Left hindlimb (tissue), 1 donor: Measurements from ENCODE around the gene MOCS3.
A peak's percentile ranks its signal among the peaks of the same experiment; 100 is the strongest.
"Not testable (repeated sequence)": the region's sequence is repeated elsewhere in the genome, so short reads cannot be mapped to it uniquely, and the experiment has no call there.

ENCODE experiments used
- DNase-seq: peaks from one replicate; pipeline ENCODE4 v3.0.0-alpha.2; 2018

Gene MOCS3

GRCh38 chr20:50932691-50933280 is 25.8 kb upstream of the MOCS3 start:
- DNase-seq = no peak

GRCh38 chr20:50933589-50933988 is 25.0 kb upstream of the MOCS3 start:
- DNase-seq = no peak

DNA sequence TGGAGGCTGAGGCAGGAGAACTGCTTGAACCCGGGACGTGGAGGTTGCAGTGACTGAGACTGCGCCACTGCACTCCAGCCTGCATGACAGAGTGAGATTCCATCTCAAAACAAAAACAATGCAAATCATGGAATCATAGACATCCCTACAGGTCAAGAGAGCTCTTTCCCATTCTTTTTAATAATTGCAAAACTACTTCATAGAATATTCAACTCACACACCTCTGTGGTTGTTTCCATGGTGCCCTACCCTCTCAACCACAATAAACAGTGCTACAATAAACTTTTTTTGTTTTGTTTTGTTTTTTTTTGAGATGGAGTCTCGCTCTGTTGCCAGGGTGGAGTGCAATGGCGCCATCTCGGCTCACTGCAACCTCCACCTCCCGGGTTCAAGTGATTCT is 15.5 kb upstream of the MOCS3 start:
- no peak for DNase-seq

- DNase-seq = no peak
Measured at GRCh38 chr20:50948132-50948785, 10.4 kb upstream of the MOCS3 start.

DNA sequence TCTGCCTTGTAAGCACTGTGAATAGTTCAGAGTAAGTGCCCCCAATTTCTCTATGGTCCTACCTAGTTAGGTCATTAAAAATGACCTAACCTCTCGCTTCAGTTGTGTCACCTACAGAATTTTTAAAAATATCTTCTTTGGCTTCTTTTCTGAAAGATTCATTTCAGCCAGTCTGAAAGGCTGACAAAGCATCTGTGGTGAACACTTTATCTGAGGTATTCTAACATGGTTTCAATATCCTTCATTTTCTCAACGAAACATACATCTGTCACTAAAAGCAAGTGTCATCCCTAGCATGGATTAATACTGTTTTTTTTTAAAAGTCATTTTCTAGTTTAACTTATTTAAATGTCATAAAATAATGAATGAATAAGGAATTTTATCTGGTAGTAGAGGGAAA is 5.4 kb upstream of the MOCS3 start:
- no peak for DNase-seq

GRCh38 chr20:50953821-50954220 is 4.8 kb upstream of the MOCS3 start:
- DNase-seq = no peak

- DNase-seq = no peak
Measured at GRCh38 chr20:50957276-50957675, 1.3 kb upstream of the MOCS3 start.

GRCh38 chr20:50957798-50958614 is 612 bp upstream of the MOCS3 start, which contains the start of gene DPM1:
Gene DPM1 (minus strand): TSS chr20:50958532. CDS start chr20:50958523, 9 bp downstream.
- DNase-seq = peak; percentile 91

DNA sequence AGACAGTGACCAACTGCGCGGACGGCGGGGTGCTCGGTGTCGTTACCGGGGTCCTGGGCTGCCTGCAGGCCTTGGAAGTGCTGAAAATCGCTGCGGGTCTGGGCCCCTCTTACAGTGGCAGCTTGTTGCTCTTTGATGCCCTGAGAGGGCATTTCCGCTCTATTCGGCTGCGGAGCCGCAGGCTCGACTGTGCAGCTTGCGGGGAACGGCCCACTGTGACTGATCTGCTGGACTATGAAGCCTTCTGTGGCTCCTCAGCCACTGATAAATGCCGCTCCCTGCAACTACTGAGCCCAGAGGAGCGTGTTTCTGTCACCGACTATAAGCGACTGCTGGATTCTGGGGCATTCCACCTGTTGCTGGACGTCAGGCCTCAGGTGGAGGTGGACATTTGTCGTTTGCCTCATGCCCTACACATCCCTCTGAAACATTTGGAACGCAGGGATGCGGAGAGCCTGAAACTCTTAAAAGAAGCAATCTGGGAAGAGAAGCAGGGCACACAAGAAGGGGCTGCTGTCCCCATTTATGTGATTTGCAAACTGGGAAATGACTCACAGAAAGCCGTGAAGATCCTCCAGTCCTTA is 1.0 kb downstream of the MOCS3 start:
- no peak for DNase-seq

- no peak for DNase-seq
Measured at GRCh38 chr20:50967586-50967985, 9.0 kb downstream of the MOCS3 start.

DNA sequence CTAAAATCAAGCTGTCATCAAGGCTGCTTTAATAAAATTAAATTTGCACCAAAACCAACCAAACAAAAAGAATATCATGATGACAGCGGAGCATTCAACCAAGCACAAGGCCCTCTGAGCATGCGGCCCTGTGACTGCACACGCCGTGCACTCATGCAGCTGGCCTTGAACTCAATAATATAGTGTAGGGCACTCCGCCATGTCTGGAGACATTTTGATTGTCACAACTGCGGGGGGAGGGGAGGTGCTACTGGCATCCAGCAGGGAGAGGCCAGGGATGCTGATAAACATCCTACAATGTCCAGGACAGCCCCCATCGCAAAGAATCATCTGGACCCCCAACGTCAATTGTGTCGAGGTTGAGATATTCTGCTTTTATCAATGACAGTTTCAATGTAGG is 9.7 kb downstream of the MOCS3 start:
- DNase-seq = no peak

- DNase-seq = no peak
Measured at GRCh38 chr20:50969435-50969834, 10.8 kb downstream of the MOCS3 start.

DNA sequence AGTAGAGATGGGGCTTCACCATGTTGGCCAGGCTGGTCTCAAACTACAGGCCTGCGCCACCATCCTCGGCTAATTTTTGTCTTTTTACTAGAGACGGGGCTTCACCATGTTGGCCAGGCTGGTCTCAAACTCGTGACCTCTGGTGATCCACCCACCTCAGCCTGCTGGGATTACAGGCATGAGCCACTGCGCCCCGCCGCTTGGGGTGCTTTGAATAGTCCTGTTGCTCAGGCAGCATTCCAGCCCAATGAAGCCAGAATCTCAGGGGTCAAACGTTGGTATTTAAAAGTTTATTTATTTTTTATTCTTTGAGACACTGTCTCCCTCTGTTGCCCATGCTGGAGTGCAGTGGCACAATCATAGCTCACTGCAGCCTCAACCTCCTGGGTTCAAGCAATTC is 11.3 kb downstream of the MOCS3 start:
- DNase-seq = no peak

- DNase-seq = no peak
Measured at GRCh38 chr20:50975701-50976330, 17.2 kb downstream of the MOCS3 start.

- DNase-seq = no peak
Measured at GRCh38 chr20:50977066-50978021, 18.7 kb downstream of the MOCS3 start.

- DNase-seq = not testable (repeated sequence)
Measured at GRCh38 chr20:50978533-50978932, 19.9 kb downstream of the MOCS3 start.

DNA sequence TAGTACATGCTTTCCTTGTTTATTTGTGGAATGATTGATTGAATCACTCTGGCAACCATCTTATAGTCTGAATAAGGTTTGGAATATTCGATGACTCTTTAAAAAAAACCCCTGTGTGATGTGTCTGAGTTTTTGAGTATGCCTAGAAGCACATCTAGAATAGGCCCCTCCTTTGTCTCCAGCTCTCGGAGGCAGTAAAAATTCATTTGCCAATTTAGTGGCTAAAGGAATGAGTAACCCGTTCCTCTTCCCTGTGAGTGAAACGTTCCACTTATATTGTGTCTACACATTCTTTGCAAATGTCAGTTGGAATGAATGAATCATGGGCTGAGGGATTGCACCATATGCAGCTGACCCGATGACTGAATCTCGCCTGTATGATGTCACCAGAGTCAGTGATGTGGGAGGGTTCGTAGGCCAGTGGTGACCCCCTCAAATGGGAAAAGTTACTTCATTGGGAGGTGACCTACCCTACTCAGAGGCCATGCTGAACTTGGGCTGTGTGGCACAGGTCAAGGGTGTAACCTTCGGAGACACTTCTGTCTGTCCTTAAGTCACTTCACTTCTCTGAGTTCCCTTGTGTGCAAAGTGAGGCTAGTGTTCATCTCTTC is 21.6 kb downstream of the MOCS3 start:
- no peak for DNase-seq

DNA sequence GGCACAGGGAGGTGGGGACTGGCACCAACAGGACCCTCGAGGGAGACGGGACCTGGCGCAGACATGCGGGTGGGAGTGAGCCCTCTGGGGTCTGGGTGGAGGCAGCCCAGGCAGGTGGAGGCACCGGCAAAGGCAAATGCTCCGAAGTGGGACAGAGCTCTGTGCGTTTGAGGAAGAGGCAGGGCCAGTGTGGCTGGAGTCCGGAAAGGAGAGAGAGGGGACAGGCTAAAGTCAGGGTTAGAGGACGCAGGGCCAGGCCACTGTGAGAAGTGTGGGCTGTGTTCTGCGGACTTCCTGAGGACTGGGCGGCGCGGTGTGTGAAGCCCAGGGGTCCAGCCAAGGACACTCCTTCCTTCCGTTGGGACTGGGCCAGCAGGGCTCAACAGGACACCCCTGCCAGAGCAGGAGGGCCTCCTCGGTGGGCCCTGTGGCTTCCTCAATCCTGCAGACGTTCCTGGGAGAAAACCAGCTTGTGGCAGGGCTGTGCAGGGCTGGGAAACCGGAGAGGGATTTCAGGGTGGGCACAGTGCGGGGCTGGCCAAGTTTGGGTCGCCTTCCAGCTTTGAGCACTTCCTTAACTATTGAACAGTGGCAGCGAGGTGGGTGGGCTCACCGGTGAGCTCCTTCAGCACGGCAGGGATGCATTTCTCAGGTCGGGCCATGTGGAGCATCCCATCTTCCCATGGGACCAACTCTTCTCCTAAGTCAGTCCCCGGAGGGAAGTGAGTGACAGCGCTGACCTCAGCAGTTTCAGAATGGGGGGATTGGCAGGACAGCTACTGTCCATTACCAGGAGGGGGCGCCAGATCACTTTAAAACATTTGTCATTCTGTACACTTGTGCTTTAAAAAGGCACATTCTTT is 22.5 kb downstream of the MOCS3 start:
- DNase-seq = peak; percentile 57

GRCh38 chr20:50981714-50982048 is 23.1 kb downstream of the MOCS3 start:
- DNase-seq = no peak

DNA sequence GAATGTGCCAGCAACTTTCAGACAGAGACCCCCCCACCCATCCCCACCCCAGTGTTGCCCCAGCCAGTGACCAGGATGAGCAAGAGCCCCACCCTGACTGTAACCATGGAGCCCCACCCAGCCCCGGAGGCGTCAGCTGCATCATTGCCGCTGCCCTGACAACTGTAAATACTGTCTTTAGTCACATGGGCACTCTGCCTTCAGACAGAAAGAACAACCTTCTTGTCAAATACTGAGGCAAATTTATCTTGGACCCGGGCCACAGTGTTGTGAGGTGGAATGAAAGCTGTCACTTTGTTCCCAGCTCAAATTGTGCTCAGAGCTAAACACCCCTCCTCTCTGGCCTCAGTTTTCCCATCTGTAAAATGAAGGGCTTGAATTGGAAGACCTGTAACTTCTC is 23.7 kb downstream of the MOCS3 start:
- peak; percentile 69 for DNase-seq

GRCh38 chr20:50983321-50983720 is 24.7 kb downstream of the MOCS3 start:
- DNase-seq = no peak
